Measurements from ENCODE around the gene FGD6. TPM values are rescaled to one million over a fixed set of nuclear protein-coding genes. Genes with fewer than 3 reads are reported as not detected.

FGD6 gene
- total RNA-seq, 1 donor from 2014 or later, result 3.7 TPM

DNA sequence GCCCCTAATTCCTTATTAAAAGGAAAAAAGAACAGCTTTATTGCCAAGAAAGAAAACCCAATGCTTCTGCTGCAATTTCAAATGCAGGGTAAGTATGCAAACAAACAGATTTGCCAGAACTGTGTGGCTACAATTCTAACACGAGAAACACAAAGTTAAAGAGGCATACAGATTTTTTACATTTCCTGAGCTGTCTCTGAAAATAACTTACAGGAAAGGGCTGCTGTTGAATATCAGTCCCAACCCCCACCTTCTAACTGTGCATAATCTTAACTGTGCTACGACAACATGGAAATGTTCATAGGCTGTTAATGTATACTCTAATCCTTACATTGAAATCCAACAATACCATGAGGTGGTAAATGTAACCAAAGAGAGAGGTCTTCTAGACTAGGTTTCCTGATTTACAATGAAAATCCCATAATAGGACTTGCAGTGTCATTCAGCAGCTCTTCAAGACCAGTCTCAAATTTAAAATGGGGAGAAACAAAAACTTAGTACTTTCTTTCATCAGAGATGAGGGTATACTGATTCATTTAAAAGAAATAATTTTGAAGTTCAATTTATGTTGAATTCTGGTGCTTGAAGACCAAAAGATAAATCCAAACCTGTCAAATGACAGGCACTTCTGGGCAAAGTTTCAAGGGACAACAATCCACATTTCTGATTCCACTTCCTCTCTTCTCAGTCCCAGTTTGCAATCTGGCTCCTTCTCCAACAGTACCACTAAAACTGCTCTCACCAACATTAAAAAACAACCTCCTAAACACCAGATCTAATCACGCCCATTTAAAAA, 14.4 kb downstream of the FGD6 start:
- peak; percentile 32 for ATAC-seq (ENCODE audit: low read depth)
- TF ChIP-seq CTCF (IDR thresholded peaks at IDR 0.05), result no peak
- Mint-ChIP-seq H3K4me1 (peaks cover 52% of the 10 kb centered on the region), H3K9me3 (peaks cover 2% of the 10 kb centered on the region), H3K27me3 (no peaks in the 10 kb centered on the region), H3K4me3 (peak overlapping the region; percentile 16), H3K36me3 (ENCODE audit: low read depth) (no peaks in the 10 kb centered on the region), H3K27ac (peak overlapping the region; percentile 65)
- intact Hi-C loops (cut with micrococcal nuclease), result no loop called here
- POLR2A ChIA-PET, result interaction anchor here (1.3 kb wide), 1 partner anchor 12 kb away, joined by 4 read pairs; no protein-coding TSS in a partner anchor
- no peak for DNase-seq
- CTCF ChIA-PET, result no interaction called here

DNA sequence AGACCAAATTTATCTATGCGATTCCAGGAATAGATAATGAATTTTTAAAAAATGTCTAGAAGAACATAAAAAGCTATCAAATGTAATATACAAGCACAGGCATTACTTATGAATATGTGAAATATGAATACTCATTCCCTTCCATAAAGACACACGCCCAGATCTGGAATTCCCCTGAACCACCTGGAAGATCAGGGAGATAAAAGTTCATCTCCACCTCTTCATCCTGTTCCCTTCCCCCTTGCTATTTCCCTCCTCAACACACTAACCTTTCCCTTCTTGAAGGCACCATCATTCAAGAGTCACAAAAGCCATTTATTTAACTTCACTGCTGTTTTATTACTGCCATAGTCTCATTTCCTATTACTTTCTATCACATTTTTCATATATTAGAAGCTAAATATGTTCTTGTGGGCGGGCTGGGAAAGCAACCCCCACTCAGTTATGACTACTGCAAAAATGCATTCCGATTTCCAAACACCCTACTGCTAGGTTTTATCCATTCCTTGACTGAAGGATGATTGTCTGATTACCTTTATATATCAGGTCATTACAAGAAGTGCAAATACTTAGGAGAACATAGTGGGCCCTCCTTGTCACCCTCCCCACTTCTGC, 16.1 kb downstream of the FGD6 start:
- intact Hi-C loops (cut with micrococcal nuclease), result no loop called here
- POLR2A ChIA-PET, result interaction anchor here (3.4 kb wide), 1 partner anchor 16 kb away, joined by 14 read pairs; the partner anchor contains the start of genes FGD6 and VEZT
- H3K36me3 Mint-ChIP-seq (ENCODE audit: low read depth), result no peaks in the 10 kb centered on the region
- no peak for ATAC-seq (ENCODE audit: low read depth)
- H3K4me1 Mint-ChIP-seq, result peaks cover 55% of the 10 kb centered on the region
- no peaks in the 10 kb centered on the region for H3K9me3 Mint-ChIP-seq
- H3K4me3 Mint-ChIP-seq, result peak overlapping the region; percentile 29
- H3K27ac Mint-ChIP-seq, result peak overlapping the region; percentile 60
- TF ChIP-seq CTCF (IDR thresholded peaks at IDR 0.05), result no peak
- no peak for DNase-seq
- CTCF ChIA-PET, result no interaction called here
- H3K27me3 Mint-ChIP-seq, result no peaks in the 10 kb centered on the region

DNA sequence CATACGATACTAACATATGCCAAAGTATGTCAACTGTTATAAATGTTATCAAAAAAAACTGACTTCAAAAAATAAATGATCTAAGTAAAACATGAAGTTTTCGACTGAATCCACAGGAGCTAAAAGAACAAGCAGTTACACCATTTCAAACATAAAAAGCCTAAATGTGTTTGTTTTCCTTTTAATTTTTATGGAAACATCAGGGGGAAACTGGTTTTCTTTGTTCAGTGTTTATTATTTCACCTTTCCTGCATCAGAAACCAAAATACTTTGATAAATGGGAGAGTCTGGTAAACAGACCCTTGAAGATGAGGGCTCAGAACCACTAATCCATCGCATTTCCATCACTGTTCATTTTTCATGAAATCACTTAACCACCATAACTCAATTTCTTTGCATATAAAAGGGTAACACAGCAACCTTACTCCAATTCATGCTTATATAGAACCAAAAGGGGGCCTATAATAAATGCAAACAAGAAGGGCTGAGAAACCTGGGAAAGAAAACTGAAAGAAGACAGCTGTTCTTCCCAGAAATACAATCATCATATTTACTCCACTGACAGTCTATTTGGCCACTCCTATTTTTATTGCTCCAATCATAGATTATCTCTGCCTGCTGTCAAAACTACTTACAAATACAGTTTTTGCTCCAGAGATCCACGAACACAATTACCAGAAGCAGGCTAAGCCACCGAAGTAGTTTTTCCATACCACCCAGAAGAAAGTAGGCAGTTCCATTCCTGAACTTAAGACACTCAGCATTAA, 17.0 kb downstream of the FGD6 start:
- Mint-ChIP-seq H3K4me3 (peak overlapping the region; percentile 28), H3K27me3 (no peaks in the 10 kb centered on the region), H3K27ac (peak overlapping the region; percentile 74), H3K4me1 (peaks cover 51% of the 10 kb centered on the region), H3K36me3 (ENCODE audit: low read depth) (no peaks in the 10 kb centered on the region), H3K9me3 (no peaks in the 10 kb centered on the region)
- ATAC-seq (ENCODE audit: low read depth), result no peak
- DNase-seq, result no peak
- CTCF ChIA-PET, result no interaction called here
- no peak for TF ChIP-seq CTCF (IDR thresholded peaks at IDR 0.05)
- intact Hi-C loops (cut with micrococcal nuclease), result loop anchor here (1.0 kb wide), 1 partner anchor 17 kb away; the partner anchor contains the start of genes FGD6 and VEZT
- POLR2A ChIA-PET, result interaction anchor here (1.3 to 3.4 kb wide), 2 partner anchors 11 to 17 kb away, joined by 3 to 14 read pairs; partner anchors contain the start of genes FGD6 and VEZT

DNA sequence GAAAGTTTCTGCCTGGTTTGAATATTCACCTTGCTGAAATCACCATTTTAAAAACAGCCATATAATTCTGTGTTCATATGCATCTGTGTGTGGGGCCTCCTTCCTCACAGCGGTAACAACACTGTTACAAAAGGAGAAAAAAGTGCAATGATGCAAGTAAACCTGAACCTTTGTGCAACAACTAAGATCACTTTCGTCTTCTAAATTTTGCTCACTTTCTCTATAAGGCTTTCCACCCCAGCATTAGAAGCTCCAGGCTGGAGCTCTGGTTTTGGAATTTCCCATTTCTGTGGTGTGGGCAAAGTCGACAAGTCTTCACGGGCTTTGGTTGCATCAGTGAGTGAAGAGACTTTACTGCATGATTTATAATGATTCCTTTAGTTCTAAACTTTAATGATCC, 18.4 kb downstream of the FGD6 start:
- POLR2A ChIA-PET, result interaction anchor here (0.5 to 3.4 kb wide), 4 partner anchors 10 to 35 kb away, joined by 3 to 14 read pairs (median 4); partner anchors contain the start of genes FGD6 and VEZT
- H3K9me3 Mint-ChIP-seq, result no peaks in the 10 kb centered on the region
- DNase-seq (no peak), ATAC-seq (ENCODE audit: low read depth) (peak; percentile 46)
- H3K4me1 Mint-ChIP-seq, result peaks cover 45% of the 10 kb centered on the region
- H3K27ac Mint-ChIP-seq, result peak overlapping the region; percentile 74
- TF ChIP-seq CTCF (IDR thresholded peaks at IDR 0.05), result no peak
- H3K27me3 Mint-ChIP-seq, result no peaks in the 10 kb centered on the region
- CTCF ChIA-PET, result no interaction called here
- intact Hi-C loops (cut with micrococcal nuclease), result no loop called here
- no peaks in the 10 kb centered on the region for H3K36me3 Mint-ChIP-seq (ENCODE audit: low read depth)
- H3K4me3 Mint-ChIP-seq, result peak overlapping the region; percentile 57

Data from activated B cell treated with CpG ODN at 0.5 μM for 24 hours (primary cell).